Ishikawa (cell line): ENCODE data around the gene BICRA.
A peak's percentile ranks its signal among the peaks of the same experiment; 100 is the strongest.

Source experiments
- CEBPB ChIP-seq: IDR thresholded peaks from 2 replicates; pipeline ENCODE4 v1.6.1; 2012
- CREB1 ChIP-seq: IDR thresholded peaks from 2 replicates; pipeline ENCODE4 v1.6.1; 2012; ENCODE audit warnings: low read depth
- EGR1 ChIP-seq: IDR thresholded peaks from 2 replicates; pipeline ENCODE4 v1.6.1; 2012
- EP300 ChIP-seq: IDR thresholded peaks from 2 replicates; pipeline ENCODE4 v1.6.1; 2012; ENCODE audit warnings: borderline replicate concordance
- FOXM1 ChIP-seq: IDR thresholded peaks from 2 replicates; pipeline ENCODE4 v1.6.1; 2012; ENCODE audit warnings: low read depth, borderline replicate concordance
- MAX ChIP-seq: IDR thresholded peaks from 2 replicates; pipeline ENCODE4 v1.6.1; 2012
- NFIC ChIP-seq: IDR thresholded peaks from 2 replicates; pipeline ENCODE4 v1.6.1; 2012
- RAD21 ChIP-seq: IDR thresholded peaks from 2 replicates; pipeline ENCODE4 v1.6.1; 2012; ENCODE audit warnings: low read depth
- REST ChIP-seq: IDR thresholded peaks from 2 replicates; pipeline ENCODE4 v1.6.1; 2012; ENCODE audit warnings: low read depth, mild to moderate bottlenecking
- TAF1 ChIP-seq: IDR thresholded peaks from 2 replicates; pipeline ENCODE4 v1.6.1; 2012; ENCODE audit warnings: low read depth, mild to moderate bottlenecking
- TCF12 ChIP-seq: IDR thresholded peaks from 2 replicates; pipeline ENCODE4 v1.6.1; 2012; ENCODE audit warnings: low read depth
- TEAD4 ChIP-seq: IDR thresholded peaks from 2 replicates; pipeline ENCODE4 v1.6.1; 2012
- USF1 ChIP-seq: IDR thresholded peaks from 2 replicates; pipeline ENCODE4 v1.6.1; 2012
- YY1 ChIP-seq: IDR thresholded peaks from 2 replicates; pipeline ENCODE4 v1.6.1; 2012; ENCODE audit warnings: low read depth
- ZBTB7A ChIP-seq: IDR thresholded peaks from 2 replicates; pipeline ENCODE4 v1.6.1; 2012; ENCODE audit warnings: low read depth

Gene BICRA

GRCh38 chr19:47713046-47714021, 104.4 kb downstream of the BICRA start, which contains the start of gene EHD2:
Gene EHD2 (plus strand): TSS chr19:47713422. CDS start chr19:47716613, 3,191 bp downstream.
- no peak for TF ChIP-seq EGR1
- TF ChIP-seq NFIC: no peak
- no peak for TF ChIP-seq EP300
- TF ChIP-seq USF1: no peak
- 0 out of 2 replicates have a peak, but pooled peaks have one; percentile 16 for TF ChIP-seq TCF12
- no peak for TF ChIP-seq TEAD4
- 0 out of 2 replicates have a peak, but pooled peaks have one; percentile 47 for TF ChIP-seq TAF1
- TF ChIP-seq REST: no peak
- no peak for TF ChIP-seq MAX
- peak; percentile 86 for TF ChIP-seq RAD21
- no peak for TF ChIP-seq FOXM1
- peak; percentile 68 for TF ChIP-seq ZBTB7A

GRCh38 chr19:47714339-47714738, 105.4 kb downstream of the BICRA start:
- TF ChIP-seq ZBTB7A (no peak), MAX (no peak)

GRCh38 chr19:47716270-47716937, 107.5 kb downstream of the BICRA start:
- TF ChIP-seq USF1 (no peak), RAD21 (no peak), MAX (no peak)

GRCh38 chr19:47719047-47719859, 110.3 kb downstream of the BICRA start:
- TF ChIP-seq CEBPB (no peak), TCF12 (no peak), NFIC (no peak), TAF1 (no peak), EP300 (no peak), RAD21 (no peak), YY1 (no peak), CREB1 (no peak), TEAD4 (no peak), REST (no peak), USF1 (no peak), MAX (no peak), ZBTB7A (no peak), EGR1 (no peak), FOXM1 (no peak)
